SKM-1 (cell line): ENCODE results near the gene MCM10.

Experiments used
- DNase-seq: peaks from one replicate; lab custom pipeline; 2025; ENCODE audit not compliant: unreplicated experiment; lab: John Stamatoyannopoulos, UW

The MCM10 gene

GRCh38 chr10:13256627-13257026 is 95.3 kb downstream of the MCM10 start:
- DNase-seq = no peak

DNA sequence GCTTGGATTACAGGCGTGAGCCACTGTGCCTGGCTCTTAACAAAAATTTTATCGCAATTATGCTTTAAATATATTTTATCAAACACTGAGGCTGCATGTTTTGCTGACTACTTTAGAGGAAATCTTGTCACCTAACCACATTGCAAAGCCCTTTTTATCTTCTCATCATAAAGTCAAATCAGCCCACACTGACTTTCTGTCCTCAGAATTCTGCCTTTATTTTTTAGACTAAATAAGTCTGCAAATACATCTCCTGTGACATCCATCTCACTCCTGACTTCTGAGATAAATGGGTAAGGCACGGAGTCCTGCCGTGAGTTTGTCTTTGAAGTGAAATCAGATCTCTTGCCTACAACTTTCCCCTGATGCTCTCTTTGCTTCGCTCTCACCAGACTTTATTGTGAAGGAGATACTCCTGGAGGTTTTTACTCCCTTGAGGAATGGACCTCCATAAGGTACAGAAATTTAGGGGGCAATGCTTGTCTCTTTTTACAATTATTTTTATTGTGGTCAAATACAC is 96.3 kb downstream of the MCM10 start:
- no peak for DNase-seq
